ENCODE data around the gene ELP2. TPM values are rescaled to one million over a fixed set of nuclear protein-coding genes. Genes with fewer than 3 reads are reported as not detected.
A peak's percentile ranks its signal among the peaks of the same experiment; 100 is the strongest.

ELP2 gene
- total and polyA plus RNA-seq, 9 of the 15 experiments (the other 6 are each of a cell fraction or from before 2014, with no cell fraction given) = 76.8 to 192 (median 140) TPM

- TF ChIP-seq CHD7 (IDR thresholded peaks at IDR 0.05; ENCODE audit: low read depth, low read length) (no peak), ZNF639 (CRISPR knock-in tag; conservative IDR thresholded peaks at IDR 0.05 in 1 of 2, IDR thresholded peaks at IDR 0.05 in 1 of 2) (peak in 1 of 2 experiments; percentile 62; a peak in 1 of 4 replicates), KDM2B (CRISPR knock-in tag; IDR thresholded peaks at IDR 0.05) (no peak), LARP7 (IDR thresholded peaks at IDR 0.05) (no peak), ELF1 (tag; IDR thresholded peaks at IDR 0.05) (no peak), SAP30 (IDR thresholded peaks at IDR 0.05; ENCODE audit: borderline replicate concordance, insufficient read depth, low read depth, low read length, poor library complexity, severe bottlenecking) (peak; percentile 85), PHF20 (IDR thresholded peaks at IDR 0.05; ENCODE audit: partially characterized antibody) (peak; percentile 49), E2F4 (CRISPR knock-in tag; IDR thresholded peaks at IDR 0.05; ENCODE audit: low read depth) (peak; percentile 69), MNT (conservative IDR thresholded peaks at IDR 0.05) (peak in 1 of 2 experiments; percentile 47; a peak in 2 of 4 replicates), HNRNPUL1 (IDR thresholded peaks at IDR 0.05; ENCODE audit: low read length) (no peak), ETV6 (IDR thresholded peaks at IDR 0.05; ENCODE audit: borderline replicate concordance in 1 of 2, low read depth in 2 of 2, low read length in 1 of 2) (no peak), ETV6 (CRISPR knock-in tag; IDR thresholded peaks at IDR 0.05; ENCODE audit: borderline replicate concordance) (no peak)
These were observed 796 bp upstream of the ELP2 start (continued) for GRCh38 chr18:36128907-36129299.

All from K562 (cell line).